ENCODE results near the gene FHIT.

GRCh38 chr3:60779637-60780036, 471.6 kb downstream of the FHIT start:
- TF ChIP-seq CTCF (IDR thresholded peaks at IDR 0.05) (no peak), EZH2phosphoT487 (IDR thresholded peaks at IDR 0.05) (no peak)

Data from neural progenitor cell (in vitro differentiated cells).